HEK293 (cell line): ENCODE measurements around the gene EMD.

ENCODE experiments used
- CTCF ChIA-PET: fragments of 350-600 bp; formaldehyde crosslinking; extraction: SDS; loops from one replicate; lab custom pipeline; 2021; ENCODE audit warnings: antibody characterized with exemption; lab: Yijun Ruan, JAX
- POLR2A ChIA-PET: fragments of 300-600 bp; formaldehyde crosslinking; extraction: SDS; loops from one replicate; lab custom pipeline; 2020; ENCODE audit warnings: antibody characterized with exemption, inconsistent platforms; lab: Yijun Ruan, JAX
- H3K27ac ChIP-seq: fragments of 200-500 bp; sonication (Bioruptor generic); 2 replicates; pipeline ENCODE4 v1.5.1; 2014; ENCODE audit warnings: low read depth, low read length, control low read depth, inconsistent platforms; ENCODE audit errors: extremely low read depth
- H3K36me3 ChIP-seq, 2 experiments: fragments of 200-500 bp in 1 of 2; sonication (Bioruptor generic) in 1 of 2; 1 replicate in 1 of 2; 2 replicates in 1 of 2; pipeline ENCODE4 v1.5.1; 2014 to 2017; ENCODE audit warnings: inconsistent platforms in 2 of 2, low read length in 2 of 2; ENCODE audit not compliant: control insufficient read depth in 2 of 2, insufficient read depth in 1 of 2
- H3K4me1 ChIP-seq: fragments of 200-500 bp; sonication (Bioruptor generic); 2 replicates; pipeline ENCODE4 v1.5.1; 2014; ENCODE audit warnings: mild to moderate bottlenecking, low read length, inconsistent platforms; ENCODE audit not compliant: control insufficient read depth, insufficient read depth
- H3K4me3 ChIP-seq: 2 replicates; pipeline ENCODE4 v1.5.1; 2011; ENCODE audit warnings: low read depth, mild to moderate bottlenecking, control low read depth, low read length, moderate library complexity
- H3K9me3 ChIP-seq: fragments of 200-500 bp; sonication (Bioruptor generic); 2 replicates; pipeline ENCODE4 v1.5.1; 2014; ENCODE audit warnings: low read depth, low read length, inconsistent platforms; ENCODE audit not compliant: control insufficient read depth, insufficient read depth
- BCL11B ChIP-seq: fragments of 450-650 bp; formaldehyde crosslinking; IDR thresholded peaks from 2 replicates; pipeline ENCODE4 v1.5.1; 2016; ENCODE audit warnings: low read depth, missing biosample characterization, missing genetic modification characterization
- EGR2 ChIP-seq: fragments of 450-650 bp; formaldehyde crosslinking; IDR thresholded peaks from 2 replicates; pipeline ENCODE4 v1.5.1; 2016; ENCODE audit warnings: low read depth, missing biosample characterization, missing genetic modification characterization
- GLIS1 ChIP-seq: fragments of 450-650 bp; formaldehyde crosslinking; IDR thresholded peaks from 2 replicates; pipeline ENCODE4 v1.5.1; 2016; ENCODE audit warnings: missing biosample characterization, missing genetic modification characterization
- KLF1 ChIP-seq: fragments of 450-650 bp; formaldehyde crosslinking; IDR thresholded peaks from 2 replicates; pipeline ENCODE4 v1.5.1; 2016; ENCODE audit warnings: missing biosample characterization, missing genetic modification characterization
- KLF7 ChIP-seq: fragments of 450-650 bp; formaldehyde crosslinking; IDR thresholded peaks from 2 replicates; pipeline ENCODE4 v1.5.1; 2016; ENCODE audit warnings: missing biosample characterization, missing genetic modification characterization, borderline replicate concordance
- KLF9 ChIP-seq: fragments of 450-650 bp; formaldehyde crosslinking; IDR thresholded peaks from 2 replicates; pipeline ENCODE4 v1.5.1; 2016; ENCODE audit warnings: missing biosample characterization, missing genetic modification characterization, low read depth
- MZF1 ChIP-seq: fragments of 450-650 bp; formaldehyde crosslinking; IDR thresholded peaks from 2 replicates; pipeline ENCODE4 v1.5.1; 2017; ENCODE audit warnings: missing biosample characterization, missing genetic modification characterization, borderline replicate concordance
- REPIN1 ChIP-seq: fragments of 450-650 bp; formaldehyde crosslinking; IDR thresholded peaks from 2 replicates; pipeline ENCODE4 v1.5.1; 2017; ENCODE audit warnings: missing biosample characterization, missing genetic modification characterization, low read depth
- SP2 ChIP-seq: fragments of 450-650 bp; formaldehyde crosslinking; IDR thresholded peaks from 2 replicates; pipeline ENCODE4 v1.5.1; 2016; ENCODE audit warnings: missing biosample characterization, missing genetic modification characterization
- ZBTB1 ChIP-seq: fragments of 450-650 bp; formaldehyde crosslinking; IDR thresholded peaks from 2 replicates; pipeline ENCODE4 v1.5.1; 2016; ENCODE audit warnings: missing biosample characterization, missing genetic modification characterization
- ZBTB21 ChIP-seq: fragments of 450-650 bp; formaldehyde crosslinking; IDR thresholded peaks from 2 replicates; pipeline ENCODE4 v1.5.1; 2017; ENCODE audit warnings: missing biosample characterization, missing genetic modification characterization
- ZNF112 ChIP-seq: fragments of 450-650 bp; formaldehyde crosslinking; IDR thresholded peaks from 2 replicates; pipeline ENCODE4 v1.5.0; 2017; ENCODE audit warnings: missing biosample characterization, missing genetic modification characterization
- ZNF133 ChIP-seq: fragments of 450-650 bp; formaldehyde crosslinking; IDR thresholded peaks from 2 replicates; pipeline ENCODE4 v1.5.1; 2016; ENCODE audit warnings: missing biosample characterization, missing genetic modification characterization
- ZNF266 ChIP-seq: fragments of 450-650 bp; formaldehyde crosslinking; IDR thresholded peaks from 2 replicates; pipeline ENCODE4 v1.5.1; 2016; ENCODE audit warnings: missing biosample characterization, missing genetic modification characterization, low read depth
- ZNF292 ChIP-seq: fragments of 450-650 bp; formaldehyde crosslinking; IDR thresholded peaks from 2 replicates; pipeline ENCODE4 v1.5.1; 2016; ENCODE audit warnings: low read depth, missing biosample characterization, missing genetic modification characterization, borderline replicate concordance
- ZNF324 ChIP-seq: fragments of 450-650 bp; formaldehyde crosslinking; IDR thresholded peaks from 2 replicates; pipeline ENCODE4 v1.5.1; 2016; ENCODE audit warnings: missing biosample characterization, missing genetic modification characterization
- ZNF341 ChIP-seq: fragments of 450-650 bp; formaldehyde crosslinking; IDR thresholded peaks from 2 replicates; pipeline ENCODE4; 2016; ENCODE audit warnings: low read depth, missing biosample characterization, missing genetic modification characterization
- ZNF596 ChIP-seq: fragments of 450-650 bp; IDR thresholded peaks from 2 replicates; pipeline ENCODE4 v1.5.0; 2018; ENCODE audit warnings: missing biosample characterization, mild to moderate bottlenecking, missing genetic modification characterization, moderate library complexity
- ZNF707 ChIP-seq: fragments of 450-650 bp; formaldehyde crosslinking; IDR thresholded peaks from 2 replicates; pipeline ENCODE4 v1.5.1; 2016; ENCODE audit warnings: missing biosample characterization, missing genetic modification characterization
- ZNF837 ChIP-seq: fragments of 450-650 bp; formaldehyde crosslinking; IDR thresholded peaks from 2 replicates; pipeline ENCODE4 v1.5.1; 2016; ENCODE audit warnings: missing biosample characterization, missing genetic modification characterization
- ZSCAN30 ChIP-seq: fragments of 450-650 bp; IDR thresholded peaks from 2 replicates; pipeline ENCODE4 v1.5.1; 2018; ENCODE audit warnings: missing biosample characterization, mild to moderate bottlenecking, missing genetic modification characterization, moderate library complexity
- TF ChIP-seq, protein P1 (sequence below): fragments of 450-650 bp; formaldehyde crosslinking; IDR thresholded peaks from 2 replicates; pipeline ENCODE4 v1.5.1; 2016; ENCODE audit warnings: missing biosample characterization, missing genetic modification characterization
- TF ChIP-seq, protein P2 (sequence below): fragments of 450-650 bp; formaldehyde crosslinking; IDR thresholded peaks from 2 replicates; pipeline ENCODE4 v1.5.1; 2016; ENCODE audit warnings: missing biosample characterization, missing genetic modification characterization
- TF ChIP-seq, protein P3 (sequence below): fragments of 450-650 bp; formaldehyde crosslinking; IDR thresholded peaks from 2 replicates; pipeline ENCODE4 v1.5.1; 2016; ENCODE audit warnings: missing biosample characterization, missing genetic modification characterization, low read depth
- TF ChIP-seq, protein P4 (sequence below): fragments of 450-650 bp; formaldehyde crosslinking; optimal IDR thresholded peaks from 2 replicates; pipeline ENCODE3; 2016; ENCODE audit warnings: missing biosample characterization, mild to moderate bottlenecking, missing genetic modification characterization
- TF ChIP-seq, protein P5 (sequence below): fragments of 450-650 bp; formaldehyde crosslinking; IDR thresholded peaks from 2 replicates; pipeline ENCODE4 v1.5.1; 2016; ENCODE audit warnings: missing biosample characterization, missing genetic modification characterization
- TF ChIP-seq, protein P6 (sequence below): fragments of 450-650 bp; formaldehyde crosslinking; IDR thresholded peaks from 2 replicates; pipeline ENCODE4 v1.5.1; 2016; ENCODE audit warnings: missing biosample characterization, missing genetic modification characterization

The EMD gene

DNA sequence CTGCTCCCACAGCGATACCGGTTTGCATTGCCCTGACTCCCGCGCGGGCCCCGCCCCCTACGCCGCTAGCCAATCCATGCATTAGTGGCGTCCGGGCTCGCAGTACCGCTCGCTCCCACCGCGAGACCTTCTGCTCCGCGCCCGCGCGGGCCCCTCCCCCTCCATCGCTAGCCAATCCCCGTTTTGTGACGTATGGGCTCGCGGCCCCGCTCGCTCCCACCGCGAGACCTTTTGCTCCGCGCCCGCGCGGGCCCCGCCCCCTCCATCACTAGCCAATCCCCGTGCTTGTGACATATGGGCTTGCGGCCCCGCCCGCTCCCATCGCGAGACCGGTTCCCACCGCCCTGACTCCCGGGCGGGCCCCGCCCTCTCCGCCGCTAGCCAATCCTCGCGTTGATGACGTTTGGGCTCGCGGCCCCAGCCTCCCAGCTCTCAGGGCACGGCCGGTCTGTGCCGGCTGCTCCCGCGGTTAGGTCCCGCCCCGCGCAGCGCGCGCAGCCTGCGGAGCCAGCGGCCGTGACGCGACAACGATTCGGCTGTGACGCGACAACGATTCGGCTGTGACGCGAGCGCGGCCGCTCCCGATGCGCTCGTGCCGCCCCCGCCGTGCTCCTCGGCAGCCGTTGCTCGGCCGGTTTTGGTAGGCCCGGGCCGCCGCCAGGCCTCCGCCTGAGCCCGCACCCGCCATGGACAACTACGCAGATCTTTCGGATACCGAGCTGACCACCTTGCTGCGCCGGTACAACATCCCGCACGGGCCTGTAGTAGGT is at the start of gene EMD:
Gene EMD, plus strand, starts transcription at position 497 of the 770 bp plus-strand sequence. Its CDS starts 190 bp downstream, at position 687.
- H3K4me3 ChIP-seq, result peak within 1 kb of the TSS; percentile 73
- POLR2A ChIA-PET, result interaction anchor here (0.6 to 2.7 kb wide), 6 partner anchors 9 to 148 kb away, joined by 3 to 48 read pairs (median 6); partner anchors contain the start of gene RPL10
- H3K4me1 ChIP-seq, result peaks cover 7% of the 10 kb centered on the region
- H3K27ac ChIP-seq, result peak within 1 kb of the TSS; percentile 94
- H3K9me3 ChIP-seq, result no peaks in the 10 kb centered on the region
- H3K36me3 ChIP-seq, result peaks cover 0 to 22% of the 10 kb centered on the region in 2 experiments; a peak in 2 of 3 replicates
- CTCF ChIA-PET, result no interaction called here
- TF ChIP-seq ZSCAN30 (peak; percentile 71; the same call in 1 of the 2 replicates), REPIN1 (tag by site-specific recombination) (no peak), ZNF341 (tag by site-specific recombination) (peak; percentile 80), ZBTB21 (tag by site-specific recombination) (peak; percentile 85), ZNF596 (tag by site-specific recombination) (no peak), ZNF112 (tag by site-specific recombination) (no peak), ZNF292 (no peak), MZF1 (tag by site-specific recombination) (no peak), GLIS1 (0 out of 2 replicates have a peak, but pooled peaks have one; percentile 4), ZBTB1 (tag by site-specific recombination) (0 out of 2 replicates have a peak, but pooled peaks have one; percentile 19), KLF9 (tag by site-specific recombination) (peak; percentile 93), ZNF837 (tag by site-specific recombination) (no peak), EGR2 (tag by site-specific recombination) (no peak), ZNF266 (tag by site-specific recombination) (no peak), ZNF133 (tag by site-specific recombination) (no peak), BCL11B (no peak), KLF7 (tag by site-specific recombination) (0 out of 2 replicates have a peak, but pooled peaks have one; percentile 6), ZNF707 (tag by site-specific recombination) (no peak), ZNF324 (no peak), KLF1 (tag by site-specific recombination) (peak; percentile 69), SP2 (tag by site-specific recombination) (peak; percentile 92)
- TF ChIP-seq, protein P1, sequence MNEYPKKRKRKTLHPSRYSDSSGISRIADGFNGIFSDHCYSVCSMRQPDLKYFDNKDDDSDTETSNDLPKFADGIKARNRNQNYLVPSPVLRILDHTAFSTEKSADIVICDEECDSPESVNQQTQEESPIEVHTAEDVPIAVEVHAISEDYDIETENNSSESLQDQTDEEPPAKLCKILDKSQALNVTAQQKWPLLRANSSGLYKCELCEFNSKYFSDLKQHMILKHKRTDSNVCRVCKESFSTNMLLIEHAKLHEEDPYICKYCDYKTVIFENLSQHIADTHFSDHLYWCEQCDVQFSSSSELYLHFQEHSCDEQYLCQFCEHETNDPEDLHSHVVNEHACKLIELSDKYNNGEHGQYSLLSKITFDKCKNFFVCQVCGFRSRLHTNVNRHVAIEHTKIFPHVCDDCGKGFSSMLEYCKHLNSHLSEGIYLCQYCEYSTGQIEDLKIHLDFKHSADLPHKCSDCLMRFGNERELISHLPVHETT (tag by site-specific recombination), result no peak
- TF ChIP-seq, protein P2, sequence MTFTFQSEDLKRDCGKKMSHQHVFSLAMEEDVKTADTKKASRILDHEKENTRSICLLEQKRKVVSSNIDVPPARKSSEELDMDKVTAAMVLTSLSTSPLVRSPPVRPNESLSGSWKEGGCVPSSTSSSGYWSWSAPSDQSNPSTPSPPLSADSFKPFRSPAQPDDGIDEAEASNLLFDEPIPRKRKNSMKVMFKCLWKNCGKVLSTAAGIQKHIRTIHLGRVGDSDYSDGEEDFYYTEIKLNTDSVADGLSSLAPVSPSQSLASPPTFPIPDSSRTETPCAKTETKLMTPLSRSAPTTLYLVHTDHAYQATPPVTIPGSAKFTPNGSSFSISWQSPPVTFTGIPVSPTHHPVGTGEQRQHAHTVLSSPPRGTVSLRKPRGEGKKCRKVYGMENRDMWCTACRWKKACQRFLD (tag by site-specific recombination), result no peak
- TF ChIP-seq, protein P3, sequence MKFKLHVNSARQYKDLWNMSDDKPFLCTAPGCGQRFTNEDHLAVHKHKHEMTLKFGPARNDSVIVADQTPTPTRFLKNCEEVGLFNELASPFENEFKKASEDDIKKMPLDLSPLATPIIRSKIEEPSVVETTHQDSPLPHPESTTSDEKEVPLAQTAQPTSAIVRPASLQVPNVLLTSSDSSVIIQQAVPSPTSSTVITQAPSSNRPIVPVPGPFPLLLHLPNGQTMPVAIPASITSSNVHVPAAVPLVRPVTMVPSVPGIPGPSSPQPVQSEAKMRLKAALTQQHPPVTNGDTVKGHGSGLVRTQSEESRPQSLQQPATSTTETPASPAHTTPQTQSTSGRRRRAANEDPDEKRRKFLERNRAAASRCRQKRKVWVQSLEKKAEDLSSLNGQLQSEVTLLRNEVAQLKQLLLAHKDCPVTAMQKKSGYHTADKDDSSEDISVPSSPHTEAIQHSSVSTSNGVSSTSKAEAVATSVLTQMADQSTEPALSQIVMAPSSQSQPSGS (tag by site-specific recombination), result peak; percentile 26; the same call in 1 of the 2 replicates
- TF ChIP-seq, protein P4, sequence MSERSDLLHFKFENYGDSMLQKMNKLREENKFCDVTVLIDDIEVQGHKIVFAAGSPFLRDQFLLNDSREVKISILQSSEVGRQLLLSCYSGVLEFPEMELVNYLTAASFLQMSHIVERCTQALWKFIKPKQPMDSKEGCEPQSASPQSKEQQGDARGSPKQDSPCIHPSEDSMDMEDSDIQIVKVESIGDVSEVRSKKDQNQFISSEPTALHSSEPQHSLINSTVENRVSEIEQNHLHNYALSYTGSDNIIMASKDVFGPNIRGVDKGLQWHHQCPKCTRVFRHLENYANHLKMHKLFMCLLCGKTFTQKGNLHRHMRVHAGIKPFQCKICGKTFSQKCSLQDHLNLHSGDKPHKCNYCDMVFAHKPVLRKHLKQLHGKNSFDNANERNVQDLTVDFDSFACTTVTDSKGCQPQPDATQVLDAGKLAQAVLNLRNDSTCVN (tag by site-specific recombination), result peak; percentile 95
- TF ChIP-seq, protein P5, sequence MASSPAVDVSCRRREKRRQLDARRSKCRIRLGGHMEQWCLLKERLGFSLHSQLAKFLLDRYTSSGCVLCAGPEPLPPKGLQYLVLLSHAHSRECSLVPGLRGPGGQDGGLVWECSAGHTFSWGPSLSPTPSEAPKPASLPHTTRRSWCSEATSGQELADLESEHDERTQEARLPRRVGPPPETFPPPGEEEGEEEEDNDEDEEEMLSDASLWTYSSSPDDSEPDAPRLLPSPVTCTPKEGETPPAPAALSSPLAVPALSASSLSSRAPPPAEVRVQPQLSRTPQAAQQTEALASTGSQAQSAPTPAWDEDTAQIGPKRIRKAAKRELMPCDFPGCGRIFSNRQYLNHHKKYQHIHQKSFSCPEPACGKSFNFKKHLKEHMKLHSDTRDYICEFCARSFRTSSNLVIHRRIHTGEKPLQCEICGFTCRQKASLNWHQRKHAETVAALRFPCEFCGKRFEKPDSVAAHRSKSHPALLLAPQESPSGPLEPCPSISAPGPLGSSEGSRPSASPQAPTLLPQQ (tag by site-specific recombination), result peak; percentile 40; the same call in 1 of the 2 replicates
- TF ChIP-seq, protein P6, sequence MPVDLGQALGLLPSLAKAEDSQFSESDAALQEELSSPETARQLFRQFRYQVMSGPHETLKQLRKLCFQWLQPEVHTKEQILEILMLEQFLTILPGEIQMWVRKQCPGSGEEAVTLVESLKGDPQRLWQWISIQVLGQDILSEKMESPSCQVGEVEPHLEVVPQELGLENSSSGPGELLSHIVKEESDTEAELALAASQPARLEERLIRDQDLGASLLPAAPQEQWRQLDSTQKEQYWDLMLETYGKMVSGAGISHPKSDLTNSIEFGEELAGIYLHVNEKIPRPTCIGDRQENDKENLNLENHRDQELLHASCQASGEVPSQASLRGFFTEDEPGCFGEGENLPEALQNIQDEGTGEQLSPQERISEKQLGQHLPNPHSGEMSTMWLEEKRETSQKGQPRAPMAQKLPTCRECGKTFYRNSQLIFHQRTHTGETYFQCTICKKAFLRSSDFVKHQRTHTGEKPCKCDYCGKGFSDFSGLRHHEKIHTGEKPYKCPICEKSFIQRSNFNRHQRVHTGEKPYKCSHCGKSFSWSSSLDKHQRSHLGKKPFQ (tag by site-specific recombination), result peak; percentile 75
